B cell (primary cell): ENCODE results near the gene STH. TPM values are rescaled to one million over a fixed set of nuclear protein-coding genes. Genes with fewer than 3 reads are reported as not detected.

Source experiments
- ATAC-seq: fragments of 200-7000 bp; cut with Tn5 transposase; one replicate; pipeline ENCODE4 v1.10.0; 2021; ENCODE audit warnings: low read depth, mild to moderate bottlenecking, moderate number of reproducible peaks, moderate library complexity
- CTCF ChIA-PET: fragments of 350-600 bp; sonication (Branson Sonifier 250); formaldehyde crosslinking; loops from one replicate; lab custom pipeline; 2021; ENCODE audit warnings: antibody characterized with exemption, inconsistent platforms; lab: Charles Lee
- POLR2A ChIA-PET: fragments of 350-600 bp; sonication (Branson Sonifier 250); formaldehyde crosslinking; loops from one replicate; lab custom pipeline; 2021; ENCODE audit warnings: antibody characterized with exemption; lab: Charles Lee
- DNase-seq: peaks from one replicate; pipeline ENCODE4 v3.0.0; 2013
- H2AFZ ChIP-seq: 2 replicates; pipeline ENCODE4 v1.6.1; 2012; ENCODE audit warnings: mild to moderate bottlenecking, low read depth, low read length; ENCODE audit not compliant: insufficient read depth, poor library complexity, severe bottlenecking
- H3K27ac ChIP-seq, 2 donors: 1 replicate in 1 of 2; 2 replicates in 1 of 2; pipeline ENCODE4 v1.5.1; 2012 to 2013; ENCODE audit warnings: low read length in 2 of 2, mild to moderate bottlenecking in 2 of 2, moderate library complexity in 1 of 2
- H3K27me3 ChIP-seq, 4 experiments: fragments of 200-600 bp in 1 of 4; sonication (generic) in 1 of 4; replicated peaks in 1 of 4; 1 replicate in 2 of 4; 2 replicates in 2 of 4; pipeline versions ENCODE4 v1.6.1 to v1.7.0; 2013 to 2016; ENCODE audit warnings: low read length in 3 of 4, mild to moderate bottlenecking in 2 of 4, mixed read lengths in 1 of 4, moderate library complexity in 1 of 4; ENCODE audit not compliant: insufficient read depth in 4 of 4, control insufficient read depth in 3 of 4; ENCODE audit errors: control extremely low read depth in 1 of 4
- H3K36me3 ChIP-seq, 2 experiments: replicated peaks in 1 of 2; 1 replicate in 1 of 2; 2 replicates in 1 of 2; pipeline versions ENCODE4 v1.6.1 to v1.7.1; 2013; ENCODE audit warnings: low read length in 1 of 2; ENCODE audit not compliant: insufficient read depth in 2 of 2, control insufficient read depth in 1 of 2; ENCODE audit errors: control extremely low read depth in 1 of 2, extremely low read depth in 1 of 2
- H3K4me1 ChIP-seq, 2 donors: fragments of 200-600 bp in 1 of 2; sonication (generic) in 1 of 2; 1 replicate in 1 of 2; 2 replicates in 1 of 2; pipeline versions ENCODE4 v1.5.1 to v1.6.1; 2013 to 2017; ENCODE audit warnings: low read length in 2 of 2; ENCODE audit not compliant: control insufficient read depth in 2 of 2, insufficient read depth in 2 of 2
- H3K4me2 ChIP-seq: replicated peaks from 2 replicates; pipeline ENCODE3; 2012; ENCODE audit warnings: mild to moderate bottlenecking, low read depth, low read length; ENCODE audit not compliant: poor library complexity, severe bottlenecking
- H3K4me3 ChIP-seq, 5 experiments: fragments of 200-600 bp in 1 of 5; sonication (generic) in 1 of 5; 1 replicate in 3 of 5; 2 replicates in 2 of 5; pipeline versions ENCODE4 v1.5.1 to v1.7.0; 2011 to 2016; ENCODE audit warnings: low read length in 4 of 5, mild to moderate bottlenecking in 4 of 5, low read depth in 2 of 5, control low read depth in 1 of 5, moderate library complexity in 1 of 5; ENCODE audit not compliant: insufficient read depth in 1 of 5; ENCODE audit errors: control extremely low read depth in 1 of 5, extremely low read depth in 1 of 5
- H3K79me2 ChIP-seq: fragments of 200-600 bp; sonication (generic); one replicate; pipeline ENCODE4 v1.6.0; 2016; ENCODE audit warnings: low read length; ENCODE audit not compliant: control insufficient read depth, insufficient read depth
- H3K9ac ChIP-seq: fragments of 200-600 bp; sonication (generic); 2 replicates; pipeline ENCODE4 v1.6.1; 2017; ENCODE audit warnings: mild to moderate bottlenecking, low read length, moderate library complexity
- H3K9me3 ChIP-seq, 3 donors: one replicate each; pipeline versions ENCODE4 v1.6.1 to v1.7.1; 2013; ENCODE audit warnings: low read length in 2 of 3; ENCODE audit not compliant: control insufficient read depth in 2 of 3, insufficient read depth in 1 of 3; ENCODE audit errors: control extremely low read depth in 1 of 3
- H4K20me1 ChIP-seq: 2 replicates; pipeline ENCODE4 v1.6.0; 2012; ENCODE audit warnings: mild to moderate bottlenecking, low read length; ENCODE audit not compliant: insufficient read depth, control insufficient read depth, poor library complexity, severe bottlenecking
- H3K27ac Mint-ChIP-seq: one replicate; pipeline ENCODE4 v1.8.0; 2021; ENCODE audit warnings: mixed read lengths
- H3K27me3 Mint-ChIP-seq: one replicate; pipeline ENCODE4 v1.8.0; 2021; ENCODE audit warnings: mixed read lengths
- H3K4me1 Mint-ChIP-seq: one replicate; pipeline ENCODE4 v1.8.0; 2021; ENCODE audit warnings: mixed read lengths
- H3K4me3 Mint-ChIP-seq: one replicate; pipeline ENCODE4 v1.8.0; 2021; ENCODE audit warnings: mixed read lengths
- H3K9me3 Mint-ChIP-seq: one replicate; pipeline ENCODE4 v1.8.0; 2022; ENCODE audit warnings: mixed read lengths; ENCODE audit not compliant: insufficient read depth
- CTCF ChIP-seq: fragments of 200-600 bp; IDR thresholded peaks from one replicate; pipeline ENCODE4 v1.8.0; 2022; ENCODE audit warnings: antibody characterized with exemption, mild to moderate bottlenecking
- EZH2 ChIP-seq: IDR thresholded peaks from 2 replicates; pipeline ENCODE4 v1.6.1; 2012; ENCODE audit warnings: borderline replicate concordance, low read depth, mild to moderate bottlenecking, moderate library complexity, low read length; ENCODE audit not compliant: insufficient read depth, poor library complexity, severe bottlenecking
- WGBS: methylation state at CpG from one replicate; pipeline ENCODE4 v1.1.5; 2013; ENCODE audit warnings: missing lambda C conversion rate; ENCODE audit not compliant: insufficient coverage; 5-methylcytosine and 5-hydroxymethylcytosine counted together
- intact Hi-C: fragments of 100-400 bp; cut with micrococcal nuclease; formaldehyde crosslinking; loops from one replicate; pipeline ENCODE4 v1.10.0; 2022
- polyA plus RNA-seq: library from polyadenylated mRNA; depleted of rRNA; stranded (reverse); fragments of >200 nt; gene quantifications from 2 replicates; pipeline ENCODE4 v1.2.3, GENCODE V29; 2012
- total RNA-seq, 2 donors: library from RNA; stranded (reverse); fragments of 120-200 nt in 1 of 2; gene quantifications; 1 replicate in 1 of 2; 2 replicates in 1 of 2; pipeline versions ENCODE4 v1.2.3 to v1.2.4, GENCODE V29; 2013 to 2022

STH gene
- total and polyA plus RNA-seq, 2 donors (not counting 1 experiment from before 2014, with no cell fraction given), result not detected

GRCh38 chr17:46024590-46024989 lies 25.5 kb downstream of the STH start:
- no peak overlapping the region for H2AFZ ChIP-seq
- no peak overlapping the region for H3K4me3 ChIP-seq
- intact Hi-C loops, result no loop called here
- H3K4me2 ChIP-seq, result no peak overlapping the region
- TF ChIP-seq EZH2, result no peak
- TF ChIP-seq CTCF, result no peak
- no peaks in the 10 kb centered on the region for H4K20me1 ChIP-seq
- peaks cover 63 to 78% of the 10 kb centered on the region in 2 donors for H3K4me1 ChIP-seq
- H3K9me3 ChIP-seq, result peaks cover 0 to 4% (median 2%) of the 10 kb centered on the region in 3 donors
- Mint-ChIP-seq H3K27me3 (no peaks in the 10 kb centered on the region), H3K27ac (peak overlapping the region; percentile 86), H3K4me3 (no peak overlapping the region), H3K4me1 (peaks cover 72% of the 10 kb centered on the region), H3K9me3 (no peaks in the 10 kb centered on the region)
- DNase-seq (no peak), ATAC-seq (no peak)
- H3K9ac ChIP-seq, result no peak overlapping the region
- WGBS, result 80% methylated on average over 7 of the region's 14 CpGs
- CTCF ChIA-PET, result interaction anchor here (1.1 to 2.6 kb wide), 2 partner anchors 21 to 188 kb away, joined by 3 to 9 read pairs; no protein-coding TSS in a partner anchor
- no peaks in the 10 kb centered on the region for H3K27me3 ChIP-seq
- H3K27ac ChIP-seq, result peak overlapping the region; percentile 65 to 69
- H3K36me3 ChIP-seq, result peaks cover 4 to 6% of the 10 kb centered on the region in 2 experiments
- H3K79me2 ChIP-seq, result no peaks in the 10 kb centered on the region
- POLR2A ChIA-PET, result no interaction called here

GRCh38 chr17:46025060-46025459 lies 26.0 kb downstream of the STH start:
- no peak for TF ChIP-seq CTCF
- TF ChIP-seq EZH2, result no peak

More at GRCh38 chr17:46025060-46025459, 26.0 kb downstream of the STH start:
- peaks cover 69% of the 10 kb centered on the region for H3K4me1 Mint-ChIP-seq
- no peaks in the 10 kb centered on the region for H3K9me3 Mint-ChIP-seq
- H3K9ac ChIP-seq, result no peak overlapping the region
- peaks cover 60 to 76% of the 10 kb centered on the region in 2 donors for H3K4me1 ChIP-seq
- no peaks in the 10 kb centered on the region for H3K27me3 ChIP-seq
- H3K4me2 ChIP-seq, result peak overlapping the region; percentile 49
- H3K27ac Mint-ChIP-seq, result peak overlapping the region; percentile 91
- H3K79me2 ChIP-seq, result no peaks in the 10 kb centered on the region
- 98% methylated on average over 6 of the region's 10 CpGs for WGBS
- ChIA-PET CTCF (interaction anchor here (1.1 to 6.2 kb wide), 4 partner anchors 19 to 187 kb away, joined by 3 to 43 read pairs (median 8); no protein-coding TSS in a partner anchor), POLR2A (no interaction called here)
- H4K20me1 ChIP-seq, result no peaks in the 10 kb centered on the region
- no peak overlapping the region for H3K4me3 ChIP-seq
- ATAC-seq (no peak), DNase-seq (no peak)
- H3K36me3 ChIP-seq, result peaks cover 4 to 6% of the 10 kb centered on the region in 2 experiments
- peaks cover 0 to 3% (median 2%) of the 10 kb centered on the region in 3 donors for H3K9me3 ChIP-seq
- H3K4me3 Mint-ChIP-seq, result no peak overlapping the region
- H3K27me3 Mint-ChIP-seq, result no peaks in the 10 kb centered on the region
- peak overlapping the region; percentile 65 to 69 for H3K27ac ChIP-seq
- intact Hi-C loops, result no loop called here
- H2AFZ ChIP-seq, result no peak overlapping the region
